CD14-positive monocyte (primary cell): Measurements from ENCODE around the gene PDCD2. TPM values are rescaled to one million over a fixed set of nuclear protein-coding genes. Genes with fewer than 3 reads are reported as not detected.

Experiments
- DNase-seq, 3 donors: peaks; one replicate each; pipeline ENCODE4 v3.0.0-alpha.2; 2011 to 2022
- H2AFZ ChIP-seq: 2 replicates; pipeline ENCODE4 v1.6.0; 2012; ENCODE audit warnings: mild to moderate bottlenecking, low read depth, low read length, inconsistent platforms; ENCODE audit not compliant: insufficient read depth, poor library complexity, severe bottlenecking
- H3K27ac ChIP-seq, 2 donors: 1 replicate in 1 of 2; 2 replicates in 1 of 2; pipeline ENCODE4 v1.5.1; 2012 to 2013; ENCODE audit warnings: low read length in 2 of 2, control low read depth in 1 of 2, inconsistent platforms in 1 of 2, low read depth in 1 of 2, mild to moderate bottlenecking in 1 of 2
- H3K27me3 ChIP-seq, 2 donors: one replicate each; pipeline versions ENCODE4 v1.6.0 to v1.6.1; 2011 to 2013; ENCODE audit warnings: low read length in 2 of 2; ENCODE audit not compliant: control insufficient read depth in 2 of 2, insufficient read depth in 2 of 2
- H3K36me3 ChIP-seq, 2 donors: replicated peaks in 1 of 2; 1 replicate in 1 of 2; 2 replicates in 1 of 2; pipeline versions ENCODE4 v1.5.1 to v1.6.1; 2012 to 2013; ENCODE audit warnings: low read length in 2 of 2, control low read depth in 1 of 2, inconsistent platforms in 1 of 2, mild to moderate bottlenecking in 1 of 2; ENCODE audit not compliant: insufficient read depth in 2 of 2, control insufficient read depth in 1 of 2
- H3K4me1 ChIP-seq, 2 donors: 1 replicate in 1 of 2; 2 replicates in 1 of 2; pipeline versions ENCODE4 v1.5.1 to v1.6.1; 2012 to 2013; ENCODE audit warnings: low read length in 2 of 2, control low read depth in 1 of 2, inconsistent platforms in 1 of 2, mild to moderate bottlenecking in 1 of 2, moderate library complexity in 1 of 2; ENCODE audit not compliant: insufficient read depth in 2 of 2, control insufficient read depth in 1 of 2
- H3K4me2 ChIP-seq: replicated peaks from 2 replicates; pipeline ENCODE3; 2012; ENCODE audit warnings: low read length, moderate library complexity, mild to moderate bottlenecking; ENCODE audit not compliant: poor library complexity, severe bottlenecking; ENCODE audit errors: extremely low read depth
- H3K4me3 ChIP-seq, 3 experiments: fragments of 200-600 bp in 1 of 3; sonication (generic) in 1 of 3; replicated peaks in 1 of 3; 1 replicate in 2 of 3; 2 replicates in 1 of 3; pipeline ENCODE4 v1.5.1; 2011 to 2013; ENCODE audit warnings: low read length in 3 of 3, mild to moderate bottlenecking in 3 of 3, control low read depth in 2 of 3, low read depth in 2 of 3, inconsistent platforms in 1 of 3, moderate library complexity in 1 of 3
- H3K79me2 ChIP-seq: 2 replicates; pipeline ENCODE4 v1.6.0; 2012; ENCODE audit warnings: mild to moderate bottlenecking, control low read depth, inconsistent platforms, low read length, moderate library complexity; ENCODE audit not compliant: insufficient read depth
- H3K9ac ChIP-seq: 2 replicates; pipeline ENCODE4 v1.6.0; 2017; ENCODE audit warnings: low read length, mild to moderate bottlenecking; ENCODE audit not compliant: insufficient read depth, poor library complexity, severe bottlenecking
- H3K9me3 ChIP-seq, 2 donors: replicated peaks in 1 of 2; 1 replicate in 1 of 2; 2 replicates in 1 of 2; pipeline versions ENCODE4 v1.5.1 to v1.6.1; 2012 to 2013; ENCODE audit warnings: low read length in 2 of 2, control low read depth in 1 of 2; ENCODE audit not compliant: control insufficient read depth in 1 of 2, insufficient read depth in 1 of 2
- H4K20me1 ChIP-seq: 2 replicates; pipeline ENCODE4 v1.6.0; 2012; ENCODE audit warnings: mild to moderate bottlenecking, low read length, control low read depth, moderate library complexity; ENCODE audit not compliant: insufficient read depth
- H3K27ac Mint-ChIP-seq, 7 donors: one replicate each; pipeline ENCODE4 v1.8.0; 2020; ENCODE audit warnings: mild to moderate bottlenecking in 7 of 7, mixed read lengths in 7 of 7, moderate library complexity in 6 of 7, inconsistent platforms in 2 of 7
- H3K27me3 Mint-ChIP-seq, 3 donors: one replicate each; pipeline ENCODE4 v1.8.0; 2021 to 2022; ENCODE audit warnings: low read depth in 3 of 3, mild to moderate bottlenecking in 3 of 3, mixed read lengths in 3 of 3, moderate library complexity in 3 of 3, inconsistent platforms in 1 of 3
- H3K36me3 Mint-ChIP-seq, 2 donors: one replicate each; pipeline ENCODE4 v1.8.0; 2020; ENCODE audit warnings: mixed read lengths in 2 of 2, inconsistent platforms in 1 of 2, mild to moderate bottlenecking in 1 of 2
- H3K4me1 Mint-ChIP-seq: one replicate; pipeline ENCODE4 v1.8.0; 2020; ENCODE audit warnings: mild to moderate bottlenecking, mixed read lengths
- H3K4me3 Mint-ChIP-seq, 2 donors: one replicate each; pipeline ENCODE4 v1.8.0; 2020; ENCODE audit warnings: mild to moderate bottlenecking in 2 of 2, mixed read lengths in 2 of 2, moderate library complexity in 1 of 2
- H3K9me3 Mint-ChIP-seq, 7 donors: one replicate each; pipeline ENCODE4 v1.8.0; 2020 to 2022; ENCODE audit warnings: mixed read lengths in 7 of 7, mild to moderate bottlenecking in 6 of 7, moderate library complexity in 6 of 7, inconsistent platforms in 2 of 7
- intact Hi-C, 2 donors: fragments of 100-400 bp; cut with micrococcal nuclease; formaldehyde crosslinking; loops; one replicate each; pipeline versions ENCODE4 v1.15.0 to v1.15.1; 2023
- polyA plus RNA-seq, 3 donors: library from polyadenylated mRNA; depleted of rRNA in 1 of 3; unstranded in 2 of 3; stranded (reverse) in 1 of 3; fragments of 300-500 nt in 2 of 3; fragments of >200 nt in 1 of 3; fragmentation: Illumina TruSeq in 2 of 3; gene quantifications; 1 replicate in 2 of 3; 2 replicates in 1 of 3; pipeline ENCODE4 v1.2.3, GENCODE V29; 2012 to 2021
- TF ChIP-seq, protein P1 (sequence below): fragments of 200-600 bp; IDR thresholded peaks from one replicate; pipeline ENCODE4 v1.8.0; 2022; ENCODE audit warnings: antibody characterized with exemption, mild to moderate bottlenecking

The PDCD2 gene
- polyA plus RNA-seq, 3 donors: 35.7 to 81.0 (median 69.4) TPM

DNA sequence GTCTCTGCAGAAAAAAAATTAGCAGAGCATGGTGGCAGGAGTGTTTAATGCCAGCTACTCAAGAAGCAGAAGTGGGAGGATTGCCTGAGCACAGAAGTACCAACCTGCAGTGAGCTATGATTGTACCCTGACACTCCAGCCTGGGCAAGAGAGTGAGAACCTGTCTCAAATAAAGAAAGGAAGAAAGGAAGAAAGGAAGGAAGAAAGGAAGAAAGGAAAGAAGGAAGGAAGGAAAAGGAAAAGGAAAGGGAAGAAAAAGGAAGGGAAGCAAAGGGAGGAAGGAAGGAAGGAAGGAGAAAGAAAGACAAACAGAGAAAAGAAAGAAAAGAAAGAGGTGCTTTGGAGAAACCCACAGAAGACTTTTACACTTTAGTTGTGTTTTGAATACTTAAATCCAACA, 12.8 kb upstream of the PDCD2 start:
- H3K4me1 ChIP-seq: no peaks in the 10 kb centered on the region
- DNase-seq: no peak
- no peak overlapping the region for H3K4me2 ChIP-seq
- H3K27ac Mint-ChIP-seq: no peak overlapping the region
- H3K4me3 Mint-ChIP-seq: peak overlapping the region in 1 of 2 donors; percentile 5
- no peak overlapping the region for H3K4me3 ChIP-seq
- no peak overlapping the region for H3K27ac ChIP-seq
- H3K9ac ChIP-seq: no peak overlapping the region
- no peaks in the 10 kb centered on the region for H3K27me3 ChIP-seq
- H3K9me3 Mint-ChIP-seq: peaks cover 6 to 16% (median 11%) of the 10 kb centered on the region in 7 donors
- intact Hi-C loops: no loop called here
- no peaks in the 10 kb centered on the region for H3K79me2 ChIP-seq
- no peaks in the 10 kb centered on the region for H3K36me3 Mint-ChIP-seq
- TF ChIP-seq, protein P1, sequence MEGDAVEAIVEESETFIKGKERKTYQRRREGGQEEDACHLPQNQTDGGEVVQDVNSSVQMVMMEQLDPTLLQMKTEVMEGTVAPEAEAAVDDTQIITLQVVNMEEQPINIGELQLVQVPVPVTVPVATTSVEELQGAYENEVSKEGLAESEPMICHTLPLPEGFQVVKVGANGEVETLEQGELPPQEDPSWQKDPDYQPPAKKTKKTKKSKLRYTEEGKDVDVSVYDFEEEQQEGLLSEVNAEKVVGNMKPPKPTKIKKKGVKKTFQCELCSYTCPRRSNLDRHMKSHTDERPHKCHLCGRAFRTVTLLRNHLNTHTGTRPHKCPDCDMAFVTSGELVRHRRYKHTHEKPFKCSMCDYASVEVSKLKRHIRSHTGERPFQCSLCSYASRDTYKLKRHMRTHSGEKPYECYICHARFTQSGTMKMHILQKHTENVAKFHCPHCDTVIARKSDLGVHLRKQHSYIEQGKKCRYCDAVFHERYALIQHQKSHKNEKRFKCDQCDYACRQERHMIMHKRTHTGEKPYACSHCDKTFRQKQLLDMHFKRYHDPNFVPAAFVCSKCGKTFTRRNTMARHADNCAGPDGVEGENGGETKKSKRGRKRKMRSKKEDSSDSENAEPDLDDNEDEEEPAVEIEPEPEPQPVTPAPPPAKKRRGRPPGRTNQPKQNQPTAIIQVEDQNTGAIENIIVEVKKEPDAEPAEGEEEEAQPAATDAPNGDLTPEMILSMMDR: no peak
- H2AFZ ChIP-seq: no peak overlapping the region
- peaks cover 3 to 9% of the 10 kb centered on the region in 2 donors for H3K9me3 ChIP-seq
- H3K36me3 ChIP-seq: no peaks in the 10 kb centered on the region
- no peaks in the 10 kb centered on the region for H4K20me1 ChIP-seq
- no peaks in the 10 kb centered on the region for H3K4me1 Mint-ChIP-seq
- peaks cover 7 to 16% (median 11%) of the 10 kb centered on the region in 3 donors for H3K27me3 Mint-ChIP-seq

DNA sequence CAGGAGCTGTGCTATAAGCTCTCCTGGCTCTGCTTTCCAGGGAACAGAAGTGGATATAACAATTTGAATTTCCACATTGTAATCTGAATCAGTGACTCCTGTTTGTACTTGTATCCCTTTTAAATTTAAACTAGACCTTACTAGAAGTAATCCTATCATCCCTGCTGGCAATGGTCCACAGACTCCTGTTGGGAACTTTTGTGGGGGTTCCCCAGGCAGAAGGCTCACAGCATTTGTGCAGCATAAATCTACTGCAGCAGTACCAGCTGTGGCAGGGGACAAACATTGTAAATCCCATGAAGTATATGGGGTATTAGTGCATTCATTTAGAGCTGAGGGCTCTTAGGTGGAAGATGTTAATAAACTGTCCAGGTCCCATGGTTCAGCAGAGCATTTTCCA, 12.0 kb upstream of the PDCD2 start:
- Histone ChIP-seq H3K4me1 (no peaks in the 10 kb centered on the region), H2AFZ (no peak overlapping the region), H4K20me1 (no peaks in the 10 kb centered on the region), H3K36me3 (no peaks in the 10 kb centered on the region), H3K27me3 (no peaks in the 10 kb centered on the region), H3K9me3 (peaks cover 3 to 9% of the 10 kb centered on the region in 2 donors), H3K27ac (no peak overlapping the region), H3K79me2 (no peaks in the 10 kb centered on the region), H3K4me2 (no peak overlapping the region), H3K9ac (no peak overlapping the region), H3K4me3 (no peak overlapping the region)
- peaks cover 11 to 22% (median 16%) of the 10 kb centered on the region in 7 donors for H3K9me3 Mint-ChIP-seq
- H3K4me1 Mint-ChIP-seq: no peaks in the 10 kb centered on the region
- intact Hi-C loops: no loop called here
- no peak overlapping the region for H3K4me3 Mint-ChIP-seq
- peaks cover 7 to 16% (median 15%) of the 10 kb centered on the region in 3 donors for H3K27me3 Mint-ChIP-seq
- TF ChIP-seq, protein P1: no peak
- H3K27ac Mint-ChIP-seq: peak overlapping the region in 1 of 7 donors; percentile 10
- DNase-seq: no peak
- H3K36me3 Mint-ChIP-seq: no peaks in the 10 kb centered on the region
